Uterus (tissue), 4 donors: ENCODE results near the gene DPM3. TPM values are rescaled to one million over a fixed set of nuclear protein-coding genes. Genes with fewer than 3 reads are reported as not detected.

Source experiments
- DNase-seq, 2 donors: peaks; one replicate each; pipeline ENCODE4 v3.0.0-alpha.2; 2019 to 2020
- H3K27ac ChIP-seq, 2 donors: fragments of 200-600 bp; sonication (generic); 1 replicate in 1 of 2; 2 replicates in 1 of 2; pipeline ENCODE4 v1.5.1; 2016 to 2018
- H3K27me3 ChIP-seq, 2 donors: fragments of 200-600 bp; sonication (generic); one replicate each; pipeline ENCODE4 v1.5.1; 2018 to 2019; ENCODE audit warnings: control low read depth in 1 of 2
- H3K36me3 ChIP-seq, 2 donors: fragments of 200-600 bp; sonication (generic); one replicate each; pipeline ENCODE4 v1.5.1; 2019; ENCODE audit warnings: control low read depth in 1 of 2
- H3K4me1 ChIP-seq, 2 donors: fragments of 200-600 bp; sonication (generic); one replicate each; pipeline ENCODE4 v1.5.1; 2018 to 2019; ENCODE audit warnings: control low read depth in 1 of 2
- H3K4me3 ChIP-seq, 2 donors: fragments of 200-600 bp; sonication (generic); 1 replicate in 1 of 2; 2 replicates in 1 of 2; pipeline ENCODE4 v1.5.1; 2018 to 2019; ENCODE audit warnings: mild to moderate bottlenecking in 1 of 2
- H3K9me3 ChIP-seq, 2 donors: fragments of 200-600 bp; sonication (generic); one replicate each; pipeline ENCODE4 v1.5.1; 2019; ENCODE audit warnings: control low read depth in 1 of 2
- CTCF ChIP-seq, 4 experiments: fragments of 200-600 bp in 2 of 4; fragments of 450-650 bp in 2 of 4; sonication (generic) in 2 of 4; IDR thresholded peaks; one replicate each; pipeline ENCODE4 v1.5.1; 2016 to 2019; ENCODE audit warnings: antibody characterized with exemption in 4 of 4, mild to moderate bottlenecking in 2 of 4, moderate library complexity in 1 of 4
- POLR2A ChIP-seq, 2 donors: fragments of 450-650 bp; IDR thresholded peaks; one replicate each; pipeline ENCODE4 v1.6.1; 2016; ENCODE audit warnings: antibody characterized with exemption in 2 of 2, mild to moderate bottlenecking in 1 of 2, moderate library complexity in 1 of 2
- intact Hi-C: fragments of 100-400 bp; cut with DNase I; formaldehyde crosslinking; loops from one replicate; pipeline ENCODE4 v1.15.1; 2023; ENCODE audit warnings: low total_unique reads
- total RNA-seq, 4 donors: library from RNA; depleted of rRNA in 3 of 4; stranded (reverse); fragments of >200 nt in 3 of 4; gene quantifications; one replicate each; pipeline versions ENCODE4 v1.1.0 to v1.2.4, GENCODE V29; 2014 to 2023
- donor health status: DM: yes; HTN: yes; CAD: no.

Gene DPM3
- total RNA-seq, 4 donors from 2014 or later: 36.1 to 94.4 (median 85.4) TPM

GRCh38 chr1:155134322-155134721 is 6.0 kb downstream of the DPM3 start:
- Histone ChIP-seq H3K27ac (peak overlapping the region; percentile 94 to 95), H3K27me3 (no peaks in the 10 kb centered on the region), H3K4me1 (peaks cover 0 to 12% of the 10 kb centered on the region in 2 donors), H3K9me3 (no peaks in the 10 kb centered on the region), H3K4me3 (no peak overlapping the region), H3K36me3 (no peaks in the 10 kb centered on the region)
- TF ChIP-seq CTCF (IDR thresholded peaks at IDR 0.05) (no peak), POLR2A (IDR thresholded peaks at IDR 0.05) (no peak)
- intact Hi-C loops: no loop called here
- DNase-seq: no peak

- TF ChIP-seq CTCF (IDR thresholded peaks at IDR 0.05) (no peak), POLR2A (IDR thresholded peaks at IDR 0.05) (no peak)
- intact Hi-C loops: no loop called here
- DNase-seq: no peak
These were observed 6.5 kb downstream of the DPM3 start for GRCh38 chr1:155133799-155134281.

GRCh38 chr1:155131856-155132255 is 8.5 kb downstream of the DPM3 start:
- H3K4me3 ChIP-seq: no peak overlapping the region
- intact Hi-C loops: no loop called here
- peak overlapping the region in 1 of 2 donors; percentile 10 for H3K27ac ChIP-seq
- H3K9me3 ChIP-seq: no peaks in the 10 kb centered on the region
- H3K4me1 ChIP-seq: peaks cover 0 to 28% of the 10 kb centered on the region in 2 donors
- no peaks in the 10 kb centered on the region for H3K27me3 ChIP-seq
- DNase-seq: no peak
- TF ChIP-seq POLR2A (IDR thresholded peaks at IDR 0.05) (no peak), CTCF (IDR thresholded peaks at IDR 0.05) (no peak)
- H3K36me3 ChIP-seq: no peaks in the 10 kb centered on the region

More at GRCh38 chr1:155133799-155134281, 6.5 kb downstream of the DPM3 start:
- peak overlapping the region; percentile 94 to 95 for H3K27ac ChIP-seq
- H3K27me3 ChIP-seq: no peaks in the 10 kb centered on the region
- no peaks in the 10 kb centered on the region for H3K9me3 ChIP-seq
- H3K36me3 ChIP-seq: no peaks in the 10 kb centered on the region
- H3K4me3 ChIP-seq: no peak overlapping the region
- peaks cover 0 to 15% of the 10 kb centered on the region in 2 donors for H3K4me1 ChIP-seq

GRCh38 chr1:155131285-155131684 is 9.0 kb downstream of the DPM3 start:
- DNase-seq: no peak
- peaks cover 0 to 32% of the 10 kb centered on the region in 2 donors for H3K4me1 ChIP-seq

More at GRCh38 chr1:155131285-155131684, 9.0 kb downstream of the DPM3 start:
- TF ChIP-seq POLR2A (IDR thresholded peaks at IDR 0.05) (no peak), CTCF (IDR thresholded peaks at IDR 0.05) (no peak)
- Histone ChIP-seq H3K9me3 (no peaks in the 10 kb centered on the region), H3K27ac (peak overlapping the region in 1 of 2 donors; percentile 83), H3K4me3 (no peak overlapping the region), H3K36me3 (no peaks in the 10 kb centered on the region), H3K27me3 (no peaks in the 10 kb centered on the region)
- intact Hi-C loops: no loop called here
